ENCODE measurements around the gene NEGR1. TPM values are rescaled to one million over a fixed set of nuclear protein-coding genes. Genes with fewer than 3 reads are reported as not detected.

Gene NEGR1
- total RNA-seq, 4 donors from 2014 or later, result 34.5 to 58.8 (median 48.5) TPM

DNA sequence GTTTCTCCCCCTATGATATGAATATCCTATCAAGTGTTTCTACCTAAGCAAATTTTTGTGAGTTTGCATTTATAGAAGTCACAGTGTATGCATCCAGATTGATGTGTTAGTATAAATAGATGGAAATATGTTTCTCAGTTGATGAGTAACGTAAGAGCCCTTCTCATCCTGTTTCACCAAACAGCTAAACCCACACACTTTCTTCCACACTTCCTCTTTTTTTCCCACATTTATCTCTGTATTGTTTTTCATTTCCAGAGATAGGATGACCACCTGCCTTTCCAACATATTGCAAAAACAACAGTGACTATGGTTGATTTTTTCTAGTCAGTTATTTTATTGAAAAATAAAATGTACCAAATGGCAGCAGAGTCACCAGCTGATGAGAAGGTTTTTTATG is 490.1 kb downstream of the NEGR1 start:
- Histone ChIP-seq H3K4me3 (no peak overlapping the region), H3K4me1 (no peaks in the 10 kb centered on the region), H3K36me3 (no peaks in the 10 kb centered on the region), H3K27ac (replicated peaks in 1 of 4) (no peak overlapping the region), H3K27me3 (no peaks in the 10 kb centered on the region), H3K9me3 (no peaks in the 10 kb centered on the region)
- intact Hi-C loops (cut with DNase I), result no loop called here
- TF ChIP-seq POLR2AphosphoS5 (IDR thresholded peaks at IDR 0.05) (no peak), POLR2A (IDR thresholded peaks at IDR 0.05; ENCODE audit: low read depth) (no peak), CTCF (IDR thresholded peaks at IDR 0.05) (no peak), EP300 (IDR thresholded peaks at IDR 0.05) (no peak)
- WGBS, result 67% methylated on average over 1 of the region's 1 CpG
- DNase-seq (ENCODE audit: extremely low spot score), result no peak

- H3K4me3 ChIP-seq, result no peak overlapping the region
Measured at GRCh38 chr1:71788113-71788512, 494.2 kb downstream of the NEGR1 start.

DNA sequence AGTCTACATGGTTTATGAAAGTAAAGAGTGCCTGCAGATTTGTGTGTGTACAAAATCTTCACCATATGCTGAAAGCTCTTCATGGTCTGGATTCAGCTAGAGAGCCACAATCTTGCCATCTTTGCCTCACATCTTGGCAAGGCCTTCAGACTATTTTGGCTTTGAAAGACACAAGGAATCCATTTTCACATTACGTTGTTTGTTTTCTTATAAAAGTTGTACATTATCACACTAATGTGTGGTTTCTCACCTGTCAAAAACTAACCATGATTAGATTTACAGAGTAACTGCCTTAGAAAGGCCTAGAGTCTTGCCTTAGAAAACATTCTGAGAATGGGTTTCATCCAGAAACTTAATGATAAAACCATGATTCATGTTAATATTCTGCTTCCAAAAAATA is 494.6 kb downstream of the NEGR1 start:
- H3K4me3 ChIP-seq, result no peak overlapping the region
- 91% methylated on average over 1 of the region's 1 CpG for WGBS
- TF ChIP-seq POLR2AphosphoS5 (IDR thresholded peaks at IDR 0.05), result no peak
- no peaks in the 10 kb centered on the region for H3K27me3 ChIP-seq
- peaks cover 3 to 14% (median 6%) of the 10 kb centered on the region in 4 donors for H3K4me1 ChIP-seq
- DNase-seq (ENCODE audit: extremely low spot score), result no peak
- H3K36me3 ChIP-seq, result no peaks in the 10 kb centered on the region
- intact Hi-C loops (cut with DNase I), result no loop called here
- no peak overlapping the region for H3K27ac ChIP-seq (replicated peaks in 1 of 4)
- H3K9me3 ChIP-seq, result no peaks in the 10 kb centered on the region

More at GRCh38 chr1:71788113-71788512, 494.2 kb downstream of the NEGR1 start:
- WGBS, result 94% methylated on average over 1 of the region's 1 CpG
- intact Hi-C loops (cut with DNase I), result no loop called here
- no peaks in the 10 kb centered on the region for H3K36me3 ChIP-seq
- peaks cover 3 to 10% (median 6%) of the 10 kb centered on the region in 4 donors for H3K4me1 ChIP-seq
- DNase-seq (ENCODE audit: extremely low spot score), result no peak
- H3K27me3 ChIP-seq, result no peaks in the 10 kb centered on the region
- H3K9me3 ChIP-seq, result no peaks in the 10 kb centered on the region
- TF ChIP-seq CTCF (IDR thresholded peaks at IDR 0.05) (no peak), EP300 (IDR thresholded peaks at IDR 0.05) (no peak), POLR2A (IDR thresholded peaks at IDR 0.05; ENCODE audit: low read depth) (no peak), POLR2AphosphoS5 (IDR thresholded peaks at IDR 0.05) (no peak)
- no peak overlapping the region for H3K27ac ChIP-seq (replicated peaks in 1 of 4)

DNA sequence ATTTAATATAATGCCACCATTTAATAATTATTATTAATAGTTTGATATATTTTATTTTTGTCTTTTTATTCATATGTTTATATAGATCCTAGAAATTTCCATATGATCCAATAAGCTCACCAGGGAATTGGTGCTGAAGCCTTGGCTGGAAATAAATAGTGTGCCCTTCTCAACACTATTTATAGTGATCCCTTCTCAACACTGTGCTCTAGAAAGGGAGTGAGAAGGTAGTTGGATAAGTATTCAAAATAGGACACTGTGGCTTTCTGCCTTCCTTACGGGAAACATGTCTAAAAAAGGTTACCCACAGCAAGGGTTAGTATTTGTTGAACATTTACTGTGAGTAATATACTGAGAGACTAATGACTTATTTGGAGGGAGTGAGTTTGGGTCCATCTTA is 496.1 kb downstream of the NEGR1 start:
- H3K36me3 ChIP-seq, result no peaks in the 10 kb centered on the region
- intact Hi-C loops (cut with DNase I), result no loop called here
- H3K9me3 ChIP-seq, result no peaks in the 10 kb centered on the region
- 94% methylated on average over 1 of the region's 1 CpG for WGBS
- no peaks in the 10 kb centered on the region for H3K27me3 ChIP-seq
- TF ChIP-seq EP300 (IDR thresholded peaks at IDR 0.05) (no peak), POLR2AphosphoS5 (IDR thresholded peaks at IDR 0.05) (no peak), POLR2A (IDR thresholded peaks at IDR 0.05; ENCODE audit: low read depth) (no peak), CTCF (IDR thresholded peaks at IDR 0.05) (no peak)
- H3K4me3 ChIP-seq, result no peak overlapping the region
- H3K4me1 ChIP-seq, result peaks cover 3 to 15% (median 6%) of the 10 kb centered on the region in 4 donors
- no peak for DNase-seq (ENCODE audit: extremely low spot score)
- no peak overlapping the region for H3K27ac ChIP-seq (replicated peaks in 1 of 4)

- TF ChIP-seq CTCF (IDR thresholded peaks at IDR 0.05), result no peak
- no peak for TF ChIP-seq POLR2A (IDR thresholded peaks at IDR 0.05; ENCODE audit: low read depth)
- TF ChIP-seq POLR2AphosphoS5 (IDR thresholded peaks at IDR 0.05), result no peak
- no peak for TF ChIP-seq EP300 (IDR thresholded peaks at IDR 0.05)
- Histone ChIP-seq H3K36me3 (no peaks in the 10 kb centered on the region), H3K27ac (replicated peaks in 1 of 4) (no peak overlapping the region), H3K27me3 (no peaks in the 10 kb centered on the region), H3K9me3 (no peaks in the 10 kb centered on the region), H3K4me1 (peaks cover 3 to 15% (median 6%) of the 10 kb centered on the region in 4 donors), H3K4me3 (no peak overlapping the region)
- intact Hi-C loops (cut with DNase I), result no loop called here
- no peak for DNase-seq (ENCODE audit: extremely low spot score)
Measured at GRCh38 chr1:71785450-71785849, 496.9 kb downstream of the NEGR1 start.
